ENCODE measurements around the gene SLC39A7.

SLC39A7 gene

DNA sequence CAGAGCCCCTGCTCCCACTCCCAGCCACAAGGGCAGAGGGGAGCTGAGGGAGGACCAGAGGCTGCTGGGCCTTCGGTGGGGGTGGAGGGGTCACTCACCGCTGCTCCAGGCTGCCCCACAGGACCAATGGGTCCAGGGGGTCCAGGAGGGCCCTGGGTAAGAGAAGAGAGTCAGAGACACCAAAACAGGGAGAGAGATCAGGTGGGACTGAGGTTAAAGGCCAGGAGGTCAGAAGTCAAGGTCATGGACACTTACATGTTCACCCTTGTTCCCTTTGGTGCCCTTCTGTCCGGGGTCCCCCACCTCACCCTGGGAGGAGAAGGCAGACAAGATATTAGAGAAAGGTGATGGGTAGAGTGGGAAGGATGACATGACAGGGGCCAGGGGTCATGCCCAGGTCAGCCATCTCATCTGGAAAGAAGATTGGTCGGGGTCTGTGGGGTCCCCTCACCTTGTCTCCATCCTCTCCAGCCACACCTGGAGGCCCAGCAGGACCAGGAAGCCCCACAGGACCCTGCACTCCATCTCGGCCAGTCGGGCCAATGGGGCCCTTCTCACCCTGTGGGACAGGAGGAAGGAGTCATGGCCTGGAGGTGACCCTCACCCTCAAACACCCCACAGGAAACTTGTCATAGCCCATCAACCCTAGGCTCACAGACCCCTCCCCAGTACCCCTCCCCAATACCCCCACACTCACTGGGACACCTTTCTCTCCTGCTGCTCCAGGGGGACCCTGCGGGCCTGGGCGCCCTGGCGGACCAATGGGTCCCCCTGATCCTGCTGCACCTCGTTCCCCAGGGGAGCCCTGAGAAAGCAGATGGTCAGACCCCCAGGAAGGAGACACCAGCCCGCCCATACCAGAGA lies 29.4 kb upstream of the SLC39A7 start:
- DNase-seq, result no peak

DNA sequence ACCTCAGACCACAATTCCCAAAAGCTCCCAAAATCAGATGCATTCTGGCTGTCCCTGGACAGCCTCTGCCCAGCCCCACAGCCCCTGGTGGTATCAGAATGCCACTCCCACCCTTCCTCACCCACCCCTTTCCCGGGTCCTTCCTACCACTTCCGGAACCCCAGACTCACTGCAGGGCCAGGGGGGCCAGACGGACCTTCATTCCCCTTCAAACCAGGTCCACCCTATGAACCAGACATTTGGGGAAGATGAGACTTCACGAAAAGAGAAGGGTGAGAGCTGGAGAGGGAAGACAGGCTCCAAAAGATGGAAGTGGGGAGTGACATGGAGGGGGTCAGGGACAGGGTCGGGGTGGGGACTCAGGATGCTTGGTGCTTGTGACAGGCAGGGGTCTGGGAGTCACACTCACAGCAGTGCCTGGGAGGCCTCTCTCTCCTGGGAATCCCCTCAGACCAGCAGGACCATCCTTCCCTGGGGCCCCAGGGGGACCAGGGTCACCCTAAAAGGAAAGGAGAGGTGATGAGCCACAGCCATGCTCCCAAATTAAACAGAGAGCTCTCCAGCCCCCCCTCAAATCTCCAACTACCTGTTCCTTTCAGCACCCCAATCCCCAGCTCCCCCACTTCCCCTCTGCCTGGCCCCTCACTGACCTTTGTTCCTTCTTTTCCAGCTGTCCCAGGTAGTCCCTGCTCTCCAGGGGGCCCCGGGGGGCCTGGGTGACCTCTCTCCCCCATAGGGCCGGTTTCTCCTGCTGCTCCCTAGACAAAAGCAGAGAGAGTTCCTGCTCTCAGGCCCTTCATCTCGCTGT lies 28.6 kb upstream of the SLC39A7 start:
- DNase-seq, result no peak

DNA sequence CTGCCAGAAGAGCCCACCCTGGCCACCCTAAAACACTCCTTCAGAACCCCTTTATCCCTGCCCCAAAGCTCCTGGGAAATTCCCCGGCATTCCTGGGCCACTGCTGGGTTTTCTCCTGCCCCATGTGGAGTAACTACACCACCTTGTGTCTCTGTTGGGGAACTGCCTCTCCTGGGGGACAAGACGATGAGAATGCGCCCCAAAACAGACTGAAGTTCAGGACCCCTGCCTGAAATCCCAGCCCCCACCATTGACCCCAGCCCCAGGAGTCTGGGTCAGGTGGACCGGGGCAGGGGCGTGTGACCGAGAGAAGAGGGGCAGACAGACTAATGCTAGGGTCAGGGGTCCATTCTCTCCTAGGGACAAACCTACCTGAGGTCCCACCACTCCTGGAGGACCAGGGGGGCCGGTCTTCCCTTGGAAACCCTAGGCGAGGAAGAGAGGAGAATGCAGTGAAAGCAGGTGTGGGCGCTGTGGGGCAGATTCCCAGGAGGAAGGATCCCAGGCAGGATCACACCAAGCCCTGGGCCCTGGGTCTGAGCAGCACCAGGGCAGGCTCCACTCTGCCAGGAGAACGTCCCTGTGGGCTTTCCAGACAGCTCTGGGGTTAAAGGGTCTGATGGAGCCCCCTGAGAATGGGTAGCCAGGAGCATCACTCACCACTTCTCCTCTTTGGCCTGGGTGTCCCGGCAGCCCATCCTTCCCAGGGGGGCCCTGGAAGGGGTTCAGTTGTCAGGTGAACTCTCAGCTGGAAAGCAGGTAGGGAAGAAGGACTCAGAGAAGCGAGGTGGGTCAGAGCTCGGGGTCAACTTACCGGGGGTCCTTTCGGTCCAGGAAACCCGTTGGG lies 27.8 kb upstream of the SLC39A7 start:
- no peak for DNase-seq

DNA sequence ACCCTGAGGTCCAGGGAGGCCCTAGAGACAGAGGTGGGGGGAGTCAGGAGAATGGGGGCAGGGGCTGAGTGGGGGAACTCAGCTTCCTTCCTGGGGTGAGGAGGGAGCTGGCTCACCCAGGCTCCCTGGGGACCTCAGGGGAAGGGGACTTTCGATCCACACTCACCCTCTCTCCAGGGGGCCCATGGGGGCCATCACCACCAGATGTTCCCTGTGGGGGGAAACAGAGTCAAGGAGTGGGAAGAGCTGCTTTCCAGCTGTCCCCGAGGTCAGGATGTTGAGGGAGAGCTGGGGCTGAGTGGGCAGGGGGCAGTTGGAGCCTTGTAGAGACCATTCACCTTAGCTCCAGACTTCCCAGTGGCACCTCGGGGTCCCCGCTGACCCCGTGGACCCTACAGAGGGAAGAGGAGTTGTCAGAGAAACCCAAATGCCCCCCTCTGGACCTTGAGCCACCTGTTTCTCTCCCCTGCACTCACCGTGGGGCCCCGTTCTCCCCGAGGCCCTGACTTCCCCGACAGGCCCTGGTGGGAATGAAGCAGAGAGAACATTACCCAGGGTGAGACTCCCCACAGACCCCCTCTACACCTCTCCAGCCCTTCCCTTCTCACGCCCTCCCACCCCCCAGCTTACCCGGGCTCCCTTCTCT lies 27.0 kb upstream of the SLC39A7 start:
- no peak for DNase-seq

DNA sequence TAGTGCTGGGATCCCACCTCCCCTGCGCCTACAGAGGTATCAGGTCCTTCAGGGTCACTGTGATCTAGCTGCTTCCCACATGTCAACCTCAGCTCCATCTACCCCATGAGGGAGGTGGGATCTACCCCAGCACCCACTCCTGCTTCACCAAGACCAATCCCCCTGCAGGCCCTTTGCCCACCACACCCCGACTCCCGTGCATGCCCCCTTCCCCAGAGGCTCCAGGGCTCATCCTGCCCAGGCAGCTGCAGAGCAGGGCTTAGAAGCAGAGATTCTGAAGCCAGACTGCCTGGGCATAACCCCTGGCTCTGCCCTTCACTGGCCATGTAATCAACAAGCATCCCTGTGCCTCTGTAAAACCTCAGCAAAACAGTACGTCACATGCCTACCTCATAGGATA lies 25.9 kb upstream of the SLC39A7 start:
- no peak for DNase-seq

DNA sequence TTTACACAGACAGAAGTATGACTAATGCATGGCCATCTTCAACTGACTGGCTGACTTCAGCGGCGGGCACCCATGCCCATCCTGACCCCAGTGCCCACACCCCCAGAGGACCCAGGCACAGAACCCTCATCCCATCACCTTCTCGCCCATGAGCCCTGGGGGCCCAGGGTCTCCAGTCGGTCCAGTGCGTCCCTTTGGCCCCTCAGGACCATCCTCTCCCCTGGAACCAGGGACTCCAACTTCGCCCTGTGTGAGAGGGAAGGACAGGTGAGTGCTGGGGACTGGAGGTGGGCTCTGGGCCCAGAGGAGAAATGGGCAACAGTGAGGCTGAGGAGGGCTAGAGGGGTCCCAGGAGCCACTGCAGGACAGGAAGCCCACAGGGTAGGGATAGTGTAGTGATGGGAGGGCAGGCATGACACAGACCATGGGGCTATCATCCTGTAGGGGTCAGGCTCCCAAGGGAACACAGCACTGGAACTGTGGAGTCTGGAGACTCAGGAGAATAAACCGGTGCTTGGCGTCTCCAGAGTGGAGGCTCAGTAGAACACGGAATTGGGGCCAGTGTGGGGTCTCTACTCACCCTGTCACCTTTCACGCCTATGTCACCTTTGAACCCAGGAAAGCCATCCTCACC lies 25.1 kb upstream of the SLC39A7 start:
- DNase-seq, result no peak

DNA sequence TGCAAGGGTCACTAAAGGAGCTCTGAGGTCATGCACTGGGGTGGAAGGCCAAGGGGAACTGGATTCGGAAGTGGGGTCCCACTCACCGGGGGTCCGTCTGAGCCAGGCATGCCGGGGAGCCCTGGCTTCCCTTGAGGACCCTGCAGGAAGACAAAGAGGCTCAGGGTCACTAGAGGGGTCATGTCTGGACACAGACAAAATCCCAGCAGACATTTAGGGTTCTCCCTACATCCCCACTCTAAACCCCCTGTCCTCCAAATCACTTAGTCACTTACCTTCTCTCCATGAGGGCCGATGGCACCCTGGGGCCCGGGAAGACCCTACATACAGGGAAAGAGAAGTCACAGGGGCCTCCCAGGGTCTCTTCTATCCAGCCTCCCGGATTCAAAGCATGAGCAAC lies 23.8 kb upstream of the SLC39A7 start:
- DNase-seq, result no peak

DNA sequence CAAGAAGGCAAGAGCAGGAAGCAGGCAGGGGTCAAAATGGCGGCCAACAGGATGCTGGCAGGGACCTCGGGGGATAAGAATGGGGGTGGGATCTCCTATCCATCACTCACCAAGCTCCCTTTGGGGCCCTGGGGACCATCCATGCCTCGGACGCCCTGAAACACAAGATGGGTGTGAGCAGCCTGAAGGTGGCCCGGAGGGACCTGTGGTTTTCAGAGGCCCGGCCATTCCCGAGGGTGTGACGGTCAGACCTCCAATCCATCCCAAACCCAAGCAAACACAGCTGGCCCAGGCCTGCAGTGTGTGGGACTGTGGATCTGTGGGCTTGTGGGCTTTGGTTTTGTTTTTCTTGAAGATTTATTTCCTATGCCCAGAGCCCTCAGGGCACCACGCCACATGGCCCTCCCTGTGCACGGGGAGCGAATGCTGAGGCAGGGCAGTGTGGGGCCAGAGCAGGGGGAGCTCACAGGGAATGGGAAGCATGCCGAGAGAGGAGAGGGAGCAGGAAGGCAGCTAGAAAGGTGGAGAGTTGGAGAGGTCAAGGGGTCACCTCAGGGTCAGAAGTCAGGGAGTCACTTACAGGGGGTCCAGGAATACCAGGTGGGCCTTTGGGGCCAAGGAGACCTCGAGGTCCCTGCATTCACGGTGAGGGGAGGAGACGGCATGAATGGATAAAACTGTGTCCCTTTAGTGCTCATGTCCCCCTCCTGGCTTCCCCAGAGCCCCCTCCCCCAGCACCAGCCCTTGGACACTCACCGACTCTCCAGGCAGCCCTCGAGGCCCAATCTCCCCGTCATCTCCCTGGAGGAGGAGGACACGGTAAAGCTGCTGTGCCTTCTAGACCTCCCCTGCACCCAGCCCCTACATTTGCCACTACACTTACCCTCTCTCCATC lies 22.9 kb upstream of the SLC39A7 start:
- no peak for DNase-seq

DNA sequence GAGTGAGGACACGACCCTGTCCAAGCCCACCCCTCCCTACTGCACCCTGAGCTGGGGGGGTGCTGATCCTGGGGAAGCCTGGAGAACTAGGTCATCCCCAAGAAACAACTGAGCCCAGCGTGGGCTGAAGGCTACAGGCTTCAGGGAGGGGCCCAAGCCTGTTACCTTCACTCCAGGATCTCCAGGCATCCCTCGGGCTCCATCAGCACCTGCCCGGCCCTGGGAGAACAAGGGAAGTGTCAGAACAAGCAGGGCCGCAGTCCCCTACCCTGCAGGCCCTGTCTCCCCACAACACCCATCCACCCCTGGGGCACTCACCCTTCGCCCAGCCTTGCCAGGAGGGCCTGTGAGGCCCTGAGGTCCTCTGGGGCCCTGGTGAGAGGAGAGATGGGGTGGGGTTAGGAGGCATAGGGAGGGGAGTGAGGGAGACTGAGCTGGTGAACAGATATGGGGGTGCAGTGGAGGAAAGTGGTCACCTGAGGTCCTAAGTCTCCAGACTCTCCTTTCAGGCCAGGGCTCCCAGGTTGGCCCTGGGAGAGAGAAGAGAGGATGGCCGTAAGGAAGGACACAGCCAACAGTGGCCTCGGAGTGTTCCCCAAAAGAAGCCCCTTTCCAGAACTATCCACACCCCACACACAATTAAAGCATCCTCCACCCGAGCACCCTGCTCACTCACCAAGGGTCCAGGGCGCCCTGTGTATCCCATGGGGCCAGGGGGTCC lies 21.8 kb upstream of the SLC39A7 start:
- no peak for DNase-seq

DNA sequence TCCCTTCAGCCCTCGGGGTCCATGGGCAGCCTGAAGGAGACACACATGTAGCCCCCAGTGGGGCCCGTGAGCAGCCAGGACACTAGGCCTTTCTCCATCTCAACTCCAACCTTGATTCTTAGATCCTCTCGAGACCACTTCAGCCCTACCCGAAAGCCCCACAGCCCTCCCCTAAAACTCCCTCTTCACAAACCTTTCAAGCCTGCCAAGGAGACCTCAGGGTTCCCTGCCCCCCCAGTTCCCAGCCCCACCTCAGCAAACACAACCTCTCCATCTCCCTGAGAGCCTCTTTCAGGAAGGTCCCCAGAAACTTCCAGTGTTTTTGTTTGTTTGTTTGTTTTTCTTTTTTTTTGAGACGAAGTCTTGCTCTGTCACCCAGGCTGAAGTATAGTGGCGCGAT lies 19.5 kb upstream of the SLC39A7 start:
- DNase-seq, result no peak

DNA sequence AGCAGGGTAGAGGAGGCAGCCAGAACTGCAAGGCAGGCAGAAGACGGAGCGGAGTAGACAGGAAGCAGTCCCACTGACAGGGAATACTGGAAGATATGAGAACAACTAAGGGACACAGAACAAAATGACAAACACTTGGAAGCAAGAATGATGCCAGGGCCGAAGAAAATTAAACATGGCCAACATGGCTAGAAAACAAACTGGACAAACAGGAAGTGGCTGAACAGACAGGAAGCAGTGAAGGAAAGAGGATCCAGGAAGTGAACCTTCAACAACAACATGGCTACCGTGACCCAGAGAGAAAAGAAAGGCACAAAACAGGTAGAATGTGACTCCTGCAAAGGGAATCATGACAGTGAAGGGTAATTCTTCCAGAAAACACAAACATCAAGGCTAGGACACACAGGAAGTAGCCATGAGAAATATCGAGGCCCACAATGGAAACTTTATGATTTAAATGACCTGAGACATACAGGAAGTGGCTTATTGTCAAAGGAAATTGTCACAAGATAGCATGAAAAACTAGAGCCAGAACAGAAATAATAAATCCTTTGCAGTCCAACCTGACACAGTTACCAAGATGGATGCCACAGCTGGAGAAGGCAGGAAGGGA lies 17.5 kb upstream of the SLC39A7 start:
- DNase-seq, result no peak

DNA sequence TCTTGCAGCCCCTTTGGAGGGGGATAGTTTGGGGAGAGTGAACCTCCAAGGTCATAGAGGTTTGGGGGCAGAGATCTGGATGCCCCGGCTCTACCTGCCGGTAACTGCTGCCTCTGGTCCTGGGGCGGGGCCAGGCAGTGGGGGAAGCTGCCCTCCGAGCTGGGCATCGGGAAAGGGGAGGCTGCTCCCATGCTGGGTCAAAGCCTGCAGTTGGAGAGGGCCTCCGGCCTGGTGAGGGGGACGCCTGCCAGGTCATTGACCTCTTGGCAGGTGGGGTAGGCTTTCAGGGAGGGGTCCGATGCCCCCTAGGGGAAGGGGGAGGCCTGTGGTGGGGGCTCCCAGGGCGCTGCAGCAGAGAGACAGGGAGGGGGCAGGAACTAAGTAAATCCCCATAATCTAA lies 15.5 kb upstream of the SLC39A7 start:
- DNase-seq, result no peak

DNA sequence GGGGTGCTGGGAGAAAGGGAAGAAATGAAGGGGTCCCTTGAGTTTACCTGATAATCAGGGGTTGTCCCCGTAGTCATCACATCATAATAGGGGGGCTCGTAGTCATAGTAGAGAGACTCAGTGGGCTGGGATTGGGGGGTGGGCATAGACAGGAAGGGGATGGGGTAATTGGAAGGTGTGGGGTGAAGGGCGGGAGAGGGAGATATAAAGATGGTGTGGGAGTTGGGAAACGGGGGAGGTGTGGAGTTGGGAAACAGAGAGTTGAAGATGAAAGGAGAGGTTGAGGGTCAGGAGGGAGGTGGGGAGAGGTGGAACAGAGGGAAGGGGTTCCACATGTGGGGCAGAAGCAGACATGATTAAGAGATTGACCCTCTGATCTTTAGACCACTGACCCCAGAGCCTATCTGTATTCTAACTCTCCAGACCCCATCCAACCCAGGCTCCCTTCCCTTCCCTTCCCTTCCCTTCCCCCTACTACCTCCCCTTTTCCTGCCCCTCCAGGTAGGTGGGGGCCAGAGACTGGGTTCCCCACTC lies 14.9 kb upstream of the SLC39A7 start:
- no peak for DNase-seq

DNA sequence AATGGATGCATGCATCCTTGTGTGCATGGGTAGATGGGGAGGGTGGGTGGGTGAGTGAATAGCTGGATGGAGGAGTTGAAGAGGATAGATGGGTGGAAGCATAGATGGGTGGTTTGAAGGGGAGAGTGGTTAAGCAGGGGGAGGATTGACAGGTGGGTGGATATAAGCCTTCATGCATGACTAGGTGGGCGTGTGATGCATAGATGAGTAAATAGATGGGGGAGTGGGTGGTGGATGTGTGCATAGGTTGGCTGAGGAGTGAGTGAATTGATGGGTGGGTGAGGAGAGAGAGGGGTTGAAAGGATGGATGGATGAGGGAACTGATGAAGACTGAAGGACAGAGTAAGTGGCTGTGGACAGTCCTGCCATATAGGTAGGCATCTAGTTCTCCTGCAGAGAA lies 12.9 kb upstream of the SLC39A7 start:
- DNase-seq, result no peak

DNA sequence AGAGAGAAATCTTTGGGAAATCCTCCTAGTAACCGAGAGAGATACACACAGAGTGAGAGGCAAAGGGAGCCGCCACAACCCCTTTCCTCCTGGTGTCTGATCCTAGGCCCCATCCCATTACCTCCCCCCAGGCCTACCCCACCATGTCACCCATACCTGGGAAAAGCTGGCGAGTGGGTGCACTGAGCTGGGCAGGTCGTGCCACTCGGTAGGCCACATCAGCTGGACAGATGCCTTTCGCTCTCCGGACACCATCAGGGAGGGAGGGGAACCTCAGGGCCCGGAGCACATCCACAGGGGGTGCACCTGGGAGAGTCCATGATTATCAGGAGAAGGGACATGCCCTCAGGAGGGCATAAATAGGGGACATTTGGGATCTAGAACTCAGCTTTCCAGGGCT lies 11.5 kb upstream of the SLC39A7 start:
- no peak for DNase-seq

DNA sequence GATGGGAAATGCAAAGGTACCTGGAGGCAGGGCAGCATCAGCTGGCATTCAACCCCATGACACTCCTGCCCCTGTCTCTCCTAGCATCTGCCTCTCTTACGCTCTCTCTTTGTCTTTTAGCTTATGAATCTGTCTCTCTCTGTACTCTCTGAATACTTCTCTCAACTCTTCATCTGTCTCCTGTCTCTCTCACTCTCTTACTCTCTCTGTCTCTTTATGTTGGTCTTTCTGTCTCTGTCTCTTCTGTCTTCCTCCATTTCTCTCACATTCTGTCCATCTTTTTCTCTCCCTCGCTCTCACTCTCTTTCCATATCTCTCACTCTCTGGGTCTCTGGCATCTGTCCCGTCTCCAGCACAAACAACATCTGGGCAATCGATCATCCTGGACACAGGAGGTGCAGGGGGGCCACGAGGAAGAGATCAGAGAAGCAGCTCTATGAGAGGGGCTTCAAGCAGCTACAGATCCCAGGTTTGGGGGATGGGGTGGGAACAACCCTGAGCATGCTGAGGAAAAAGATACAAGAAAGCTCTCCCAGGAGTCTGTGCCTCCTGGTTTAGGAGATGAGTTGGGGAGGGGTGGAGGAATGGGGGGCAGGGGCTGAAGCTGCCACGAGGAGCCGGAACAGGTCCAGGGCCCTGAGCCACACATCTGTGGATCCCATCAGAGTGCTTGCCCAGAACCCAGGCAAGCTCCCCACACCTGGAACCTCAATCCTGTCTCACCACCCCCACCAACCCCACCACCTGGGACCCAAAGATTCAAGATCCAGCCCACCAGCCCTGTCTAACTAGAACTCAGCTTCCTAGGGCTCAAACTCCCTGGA lies 10.8 kb upstream of the SLC39A7 start:
- no peak for DNase-seq

DNA sequence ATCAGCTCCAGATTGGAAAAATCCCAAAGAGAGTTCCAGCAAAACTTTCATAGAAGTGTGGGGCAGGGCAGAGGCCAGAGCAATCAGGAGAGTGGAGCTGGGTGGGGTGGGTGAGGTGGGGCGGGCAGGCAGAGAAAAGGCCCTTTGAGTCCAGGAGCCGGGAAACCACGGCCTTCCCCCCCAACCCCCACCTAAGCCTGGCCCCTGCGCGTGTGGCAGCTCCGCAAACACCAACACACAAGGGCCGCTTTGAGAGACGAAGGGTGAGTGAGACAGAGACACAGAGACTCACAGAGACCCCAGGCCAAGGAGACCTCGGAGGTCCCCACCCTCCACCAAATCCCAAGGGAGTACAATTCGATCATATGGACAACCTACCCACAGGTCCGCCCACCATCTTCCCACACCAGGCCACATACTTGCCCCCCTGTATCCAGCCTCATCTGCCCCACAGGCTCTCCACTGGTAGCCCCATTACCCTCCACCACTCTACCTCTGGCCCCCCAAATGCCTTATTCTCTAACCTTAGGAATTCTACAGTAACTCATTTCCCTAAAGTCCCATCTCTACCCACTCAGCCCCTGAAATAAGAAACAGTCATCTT lies 10.1 kb upstream of the SLC39A7 start:
- no peak for DNase-seq

DNA sequence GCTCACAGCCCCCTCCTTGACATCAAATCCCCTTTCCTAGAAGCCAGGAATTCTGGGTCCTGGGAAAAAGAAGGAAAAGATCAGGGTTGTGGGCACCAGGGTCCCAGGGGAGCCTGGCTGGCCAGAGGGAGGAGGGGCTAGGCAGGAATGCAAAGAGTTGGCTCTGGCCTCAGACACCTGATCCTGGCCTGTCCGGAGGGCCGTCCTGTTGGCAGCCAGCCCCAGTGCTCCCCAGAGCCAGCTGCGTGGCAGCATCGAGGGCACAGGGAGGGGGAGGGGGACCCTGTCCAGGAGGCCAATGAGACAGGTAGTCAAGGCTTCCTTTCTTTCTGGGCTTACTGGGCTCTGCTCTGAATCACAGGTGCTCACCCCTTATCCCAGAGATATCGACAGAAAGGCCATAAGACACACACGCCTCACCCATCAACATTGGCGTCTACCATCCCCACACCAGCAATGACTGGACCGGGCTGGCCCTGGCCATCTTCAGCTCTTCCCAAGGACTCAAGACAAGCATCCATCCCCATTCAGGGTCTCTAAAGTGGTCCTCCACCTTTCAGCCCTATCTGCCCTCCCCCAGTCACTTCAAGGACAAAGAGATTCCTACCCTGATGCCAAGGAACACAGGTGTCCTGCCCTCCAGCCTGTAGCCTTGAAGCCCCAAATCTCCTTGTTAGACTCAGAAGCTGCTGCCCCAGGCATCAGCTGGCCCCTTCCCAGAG lies 9.1 kb upstream of the SLC39A7 start:
- no peak for DNase-seq
